GM13976 (cell line): ENCODE measurements around the gene RNF135.
"Not testable (repeated sequence)": the region's sequence is repeated elsewhere in the genome, so short reads cannot be mapped to it uniquely, and the experiment has no call there.

Source experiments
- DNase-seq: peaks from one replicate; pipeline ENCODE4 v3.0.0; 2012; ENCODE audit warnings: low spot score
- in situ Hi-C: fragments of 300-500 bp; cut with MboI; formaldehyde crosslinking; loops from one replicate; pipeline ENCODE4 v1.12.0; 2022; ENCODE audit warnings: low sequenced_read_pairs, mixed read lengths, inconsistent platforms; ENCODE audit not compliant: unreplicated experiment
- TF ChIP-seq, protein P1 (sequence below): IDR thresholded peaks from 2 replicates; pipeline ENCODE4 v1.5.1; 2012; ENCODE audit warnings: borderline replicate concordance, mild to moderate bottlenecking; ENCODE audit not compliant: insufficient read depth; ENCODE audit errors: extremely low read depth, missing control alignments, control extremely low read depth

RNF135 gene

DNA sequence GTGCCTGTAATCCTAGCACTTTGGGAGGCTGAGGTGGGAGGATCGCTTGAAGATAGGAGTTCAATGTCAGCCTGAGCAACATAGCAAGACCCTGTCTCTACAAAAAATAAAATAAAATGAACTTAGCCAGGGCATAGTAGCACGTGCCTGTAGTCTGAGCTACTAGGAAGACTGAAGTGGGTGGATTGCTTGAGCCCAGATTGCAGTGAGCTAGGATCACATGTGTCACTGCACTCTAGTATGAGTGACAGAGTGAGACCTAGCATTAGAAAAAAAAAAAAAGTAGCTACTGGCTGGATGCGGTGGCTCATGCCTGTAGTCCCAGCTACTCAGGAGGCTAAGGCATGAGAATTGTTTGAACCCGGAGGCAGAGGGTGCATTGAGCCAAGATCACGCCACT lies 43.1 kb upstream of the RNF135 start:
- in situ Hi-C loops: no loop called here
- DNase-seq: no peak
- TF ChIP-seq, protein P1, sequence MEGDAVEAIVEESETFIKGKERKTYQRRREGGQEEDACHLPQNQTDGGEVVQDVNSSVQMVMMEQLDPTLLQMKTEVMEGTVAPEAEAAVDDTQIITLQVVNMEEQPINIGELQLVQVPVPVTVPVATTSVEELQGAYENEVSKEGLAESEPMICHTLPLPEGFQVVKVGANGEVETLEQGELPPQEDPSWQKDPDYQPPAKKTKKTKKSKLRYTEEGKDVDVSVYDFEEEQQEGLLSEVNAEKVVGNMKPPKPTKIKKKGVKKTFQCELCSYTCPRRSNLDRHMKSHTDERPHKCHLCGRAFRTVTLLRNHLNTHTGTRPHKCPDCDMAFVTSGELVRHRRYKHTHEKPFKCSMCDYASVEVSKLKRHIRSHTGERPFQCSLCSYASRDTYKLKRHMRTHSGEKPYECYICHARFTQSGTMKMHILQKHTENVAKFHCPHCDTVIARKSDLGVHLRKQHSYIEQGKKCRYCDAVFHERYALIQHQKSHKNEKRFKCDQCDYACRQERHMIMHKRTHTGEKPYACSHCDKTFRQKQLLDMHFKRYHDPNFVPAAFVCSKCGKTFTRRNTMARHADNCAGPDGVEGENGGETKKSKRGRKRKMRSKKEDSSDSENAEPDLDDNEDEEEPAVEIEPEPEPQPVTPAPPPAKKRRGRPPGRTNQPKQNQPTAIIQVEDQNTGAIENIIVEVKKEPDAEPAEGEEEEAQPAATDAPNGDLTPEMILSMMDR: no peak

- TF ChIP-seq, protein P1: no peak
- in situ Hi-C loops: no loop called here
- DNase-seq: no peak
Measured at GRCh38 chr17:30928584-30928983, 42.3 kb upstream of the RNF135 start.

- in situ Hi-C loops: no loop called here
- no peak for DNase-seq
- TF ChIP-seq, protein P1: no peak
Measured at GRCh38 chr17:30929081-30929633, 41.7 kb upstream of the RNF135 start.

DNA sequence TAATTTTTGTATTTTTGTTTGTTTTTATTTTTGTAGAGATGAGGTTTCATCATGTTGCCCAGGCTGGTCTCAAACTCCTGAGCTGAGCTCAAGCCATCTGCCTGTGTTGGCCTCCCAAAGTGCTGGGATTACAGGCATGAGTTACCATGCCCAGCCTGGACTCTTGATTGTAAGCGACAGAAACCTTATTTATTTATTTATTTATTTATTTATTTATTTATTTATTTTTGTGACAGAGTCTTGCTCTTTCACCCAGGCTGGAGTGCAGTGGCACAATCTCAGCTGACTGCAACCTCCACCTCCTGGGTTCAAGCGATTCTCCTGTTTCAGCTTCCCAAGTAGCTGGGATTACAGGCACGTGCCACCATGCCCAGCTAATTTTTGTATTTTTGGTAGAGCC lies 41.0 kb upstream of the RNF135 start:
- in situ Hi-C loops, DNase-seq: not testable (repeated sequence)

DNA sequence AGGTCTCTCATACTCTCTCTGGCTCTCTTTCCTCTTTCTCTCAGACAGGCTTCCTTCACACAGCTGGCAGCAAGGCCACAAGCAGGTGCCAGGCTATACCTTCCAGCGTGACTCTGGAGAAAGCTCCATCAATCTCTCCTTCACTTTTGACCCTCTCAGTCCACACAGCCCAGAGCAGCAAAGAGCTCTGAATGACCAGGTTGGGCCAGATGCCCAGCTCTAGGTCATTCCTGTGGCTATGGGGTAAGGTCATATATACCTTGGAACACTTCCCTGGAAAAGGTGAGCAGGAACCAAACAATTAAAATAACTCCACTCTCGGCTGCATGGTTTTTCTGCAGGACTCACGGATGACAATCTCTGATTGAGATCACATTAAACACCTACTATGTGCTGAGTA lies 40.3 kb upstream of the RNF135 start:
- in situ Hi-C loops: no loop called here
- TF ChIP-seq, protein P1: no peak
- no peak for DNase-seq

GRCh38 chr17:30931582-30931981 lies 39.3 kb upstream of the RNF135 start:
- DNase-seq, in situ Hi-C loops: not testable (repeated sequence)

DNA sequence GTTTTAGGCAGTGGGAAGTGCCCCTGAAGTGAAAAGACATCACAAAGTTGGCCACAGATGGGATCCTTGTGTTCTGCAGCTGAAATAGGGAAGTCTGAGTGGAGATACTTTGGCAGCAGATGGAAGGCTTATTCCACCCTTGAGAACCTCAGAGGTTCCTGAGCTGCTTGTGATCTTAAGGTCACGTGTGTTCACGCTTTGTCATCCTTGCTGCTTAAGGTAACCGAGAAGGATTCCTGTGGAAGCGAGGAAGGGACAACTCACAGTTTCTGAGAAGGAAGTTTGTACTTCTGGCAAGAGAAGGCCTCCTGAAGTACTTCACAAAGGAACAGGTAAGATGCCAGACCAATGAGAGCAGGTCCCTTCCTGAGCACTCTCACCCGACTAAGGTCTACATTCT lies 36.9 kb upstream of the RNF135 start:
- in situ Hi-C loops: no loop called here

More for the DNA sequence above, 36.9 kb upstream of the RNF135 start:
- TF ChIP-seq, protein P1: no peak
- no peak for DNase-seq
